HepG2 (cell line): ENCODE measurements around the gene TCFL5. TPM values are rescaled to one million over a fixed set of nuclear protein-coding genes. Genes with fewer than 3 reads are reported as not detected.

ENCODE experiments used
- ADNP ChIP-seq: sonication (generic); formaldehyde crosslinking; IDR thresholded peaks from 2 replicates; pipeline ENCODE4 v1.4.0; 2020; ENCODE audit warnings: missing genetic modification reagents
- ARID4A ChIP-seq: sonication (generic); formaldehyde crosslinking; IDR thresholded peaks from 2 replicates; pipeline ENCODE4 v1.5.0; 2020; ENCODE audit warnings: mild to moderate bottlenecking, missing genetic modification reagents, borderline replicate concordance
- ATM ChIP-seq: fragments of 450-650 bp; IDR thresholded peaks from 2 replicates; pipeline ENCODE4 v1.7.1; 2017; ENCODE audit warnings: mild to moderate bottlenecking, borderline replicate concordance
- CSRNP2 ChIP-seq: sonication (generic); formaldehyde crosslinking; conservative IDR thresholded peaks from 2 replicates; pipeline ENCODE4 v1.8.0; 2022; ENCODE audit warnings: low read depth, missing genetic modification reagents
- CTCF ChIP-seq: sonication (generic); formaldehyde crosslinking; IDR thresholded peaks from 2 replicates; pipeline ENCODE4 v1.5.0; 2020; ENCODE audit warnings: mild to moderate bottlenecking, missing genetic modification reagents, moderate library complexity
- EEA1 ChIP-seq: sonication (generic); formaldehyde crosslinking; IDR thresholded peaks from 2 replicates; pipeline ENCODE4 v1.5.1; 2020; ENCODE audit warnings: mild to moderate bottlenecking, missing genetic modification reagents, borderline replicate concordance
- ETV5 ChIP-seq: IDR thresholded peaks from 2 replicates; pipeline ENCODE4 v1.6.1; 2018; ENCODE audit warnings: missing biosample characterization, missing genetic modification reagents, inconsistent platforms, borderline replicate concordance
- FOSL2 ChIP-seq: sonication (generic); formaldehyde crosslinking; IDR thresholded peaks from 2 replicates; pipeline ENCODE4 v1.4.0; 2020; ENCODE audit warnings: missing genetic modification reagents
- HNRNPL ChIP-seq: fragments of 200-400 bp; formaldehyde crosslinking; IDR thresholded peaks from 2 replicates; pipeline ENCODE4 v1.6.1; 2017; ENCODE audit warnings: mild to moderate bottlenecking, low read depth, low read length
- KMT2A ChIP-seq: sonication (generic); formaldehyde crosslinking; IDR thresholded peaks from 2 replicates; pipeline ENCODE4 v1.4.0; 2020; ENCODE audit warnings: missing genetic modification reagents
- MATR3 ChIP-seq: sonication (generic); formaldehyde crosslinking; IDR thresholded peaks from 2 replicates; pipeline ENCODE4 v1.4.0; 2020; ENCODE audit warnings: missing genetic modification reagents
- MTA3 ChIP-seq: sonication (generic); formaldehyde crosslinking; IDR thresholded peaks from 2 replicates; pipeline ENCODE4 v1.4.0; 2020; ENCODE audit warnings: missing genetic modification reagents
- NCOA2 ChIP-seq: sonication (generic); formaldehyde crosslinking; IDR thresholded peaks from 2 replicates; pipeline ENCODE4 v1.8.0; 2022; ENCODE audit warnings: inconsistent platforms
- NR2F6 ChIP-seq, 2 experiments: IDR thresholded peaks; 2 replicates each; pipeline ENCODE4 v1.6.1; 2016; ENCODE audit warnings: antibody characterized with exemption in 1 of 2, mild to moderate bottlenecking in 1 of 2
- PTBP1 ChIP-seq: fragments of 200-400 bp; formaldehyde crosslinking; IDR thresholded peaks from 2 replicates; pipeline ENCODE4 v1.6.1; 2018; ENCODE audit warnings: low read length, low read depth; ENCODE audit not compliant: poor library complexity, severe bottlenecking
- RORA ChIP-seq: sonication (generic); formaldehyde crosslinking; IDR thresholded peaks from 2 replicates; pipeline ENCODE4 v1.5.0; 2020; ENCODE audit warnings: mild to moderate bottlenecking, missing genetic modification reagents, moderate library complexity
- RXRB ChIP-seq: IDR thresholded peaks from 2 replicates; pipeline ENCODE4 v1.6.1; 2016; ENCODE audit warnings: borderline replicate concordance, missing genetic modification reagents, missing compliant biosample characterization
- ZBTB7B ChIP-seq: sonication (generic); formaldehyde crosslinking; IDR thresholded peaks from 2 replicates; pipeline ENCODE4 v1.4.0; 2020; ENCODE audit warnings: missing genetic modification reagents
- ZFP36L2 ChIP-seq: sonication (generic); formaldehyde crosslinking; IDR thresholded peaks from 2 replicates; pipeline ENCODE4 v1.4.0; 2020; ENCODE audit warnings: missing genetic modification reagents
- ZNF296 ChIP-seq: sonication (generic); formaldehyde crosslinking; conservative IDR thresholded peaks from 2 replicates; pipeline ENCODE4 v1.5.0; 2020; ENCODE audit warnings: mild to moderate bottlenecking, missing genetic modification reagents
- ZNF503 ChIP-seq: sonication (generic); formaldehyde crosslinking; IDR thresholded peaks from 2 replicates; pipeline ENCODE4 v1.4.0; 2020; ENCODE audit warnings: missing genetic modification reagents
- polyA plus RNA-seq, 8 experiments: library from polyadenylated mRNA; depleted of rRNA in 3 of 8; stranded (reverse) in 7 of 8; unstranded in 1 of 8; fragments of >200 nt; fragmentation: Illumina TruSeq in 4 of 8; extraction: Trizol in 4 of 8; gene quantifications; 2 replicates each; pipeline versions ENCODE4 v1.2.1 to v1.2.3, GENCODE V29; 2011 to 2016; ENCODE audit warnings: low read depth in 4 of 8, missing spikeins in 1 of 8, mixed read lengths in 1 of 8; ENCODE audit not compliant: insufficient read depth in 1 of 8
- total RNA-seq, 5 experiments: library from RNA; depleted of rRNA; stranded (reverse); fragments of >200 nt; fragmentation: Illumina TruSeq; extraction: Trizol; gene quantifications; 2 replicates each; pipeline ENCODE4 v1.2.3, GENCODE V29; 2016; ENCODE audit warnings: low read depth in 1 of 5

Gene TCFL5
- total and polyA plus RNA-seq, 2 of the 13 experiments (the other 11 are each of a cell fraction or from before 2014, with no cell fraction given), result 14.8 to 20.0 TPM

GRCh38 chr20:62872184-62872847 is 10.7 kb upstream of the TCFL5 start (continued):
- TF ChIP-seq ARID4A (peak; percentile 61; the same call in 1 of the 2 replicates), ZBTB7B (CRISPR knock-in tag) (no peak; the same call in 1 of the 2 replicates), NCOA2 (CRISPR knock-in tag) (no peak), RORA (CRISPR knock-in tag) (no peak), KMT2A (CRISPR knock-in tag) (no peak), ZNF503 (CRISPR knock-in tag) (no peak), ZFP36L2 (CRISPR knock-in tag) (no peak), RXRB (no peak), HNRNPL (no peak), ZNF296 (CRISPR knock-in tag) (no peak), MTA3 (CRISPR knock-in tag) (no peak), ETV5 (CRISPR knock-in tag) (no peak), ADNP (CRISPR knock-in tag) (no peak), PTBP1 (no peak), FOSL2 (CRISPR knock-in tag) (peak; percentile 45; the same call in 1 of the 2 replicates), CSRNP2 (CRISPR knock-in tag) (no peak), EEA1 (CRISPR knock-in tag) (no peak), ATM (no peak), MATR3 (CRISPR knock-in tag) (no peak), CTCF (CRISPR knock-in tag) (peak; percentile 58), NR2F6 (IDR thresholded peaks at IDR 0.05) (no peak), NR2F6 (CRISPR knock-in tag; IDR thresholded peaks at IDR 0.05) (peak; percentile 23; the same call in 1 of the 2 replicates)
